HG03342 (cell line): ENCODE results near the gene KRTAP10-7.
"Not testable (repeated sequence)": the region's sequence is repeated elsewhere in the genome, so short reads cannot be mapped to it uniquely, and the experiment has no call there.

ENCODE experiments used
- ATAC-seq: cut with Tn5 transposase; IDR thresholded peaks from one replicate; pipeline ENCODE4 v1.9.1; 2021; ENCODE audit warnings: mild to moderate bottlenecking, moderate library complexity; ENCODE audit not compliant: unreplicated experiment

KRTAP10-7 gene, protein sequence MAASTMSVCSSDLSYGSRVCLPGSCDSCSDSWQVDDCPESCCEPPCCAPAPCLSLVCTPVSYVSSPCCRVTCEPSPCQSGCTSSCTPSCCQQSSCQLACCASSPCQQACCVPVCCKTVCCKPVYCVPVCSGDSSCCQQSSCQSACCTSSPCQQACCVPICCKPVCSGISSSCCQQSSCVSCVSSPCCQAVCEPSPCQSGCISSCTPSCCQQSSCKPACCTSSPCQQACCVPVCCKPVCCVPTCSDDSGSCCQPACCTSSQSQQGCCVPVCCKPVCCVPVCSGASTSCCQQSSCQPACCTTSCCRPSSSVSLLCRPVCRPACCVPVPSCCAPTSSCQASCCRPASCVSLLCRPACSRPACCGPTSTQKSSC

DNA sequence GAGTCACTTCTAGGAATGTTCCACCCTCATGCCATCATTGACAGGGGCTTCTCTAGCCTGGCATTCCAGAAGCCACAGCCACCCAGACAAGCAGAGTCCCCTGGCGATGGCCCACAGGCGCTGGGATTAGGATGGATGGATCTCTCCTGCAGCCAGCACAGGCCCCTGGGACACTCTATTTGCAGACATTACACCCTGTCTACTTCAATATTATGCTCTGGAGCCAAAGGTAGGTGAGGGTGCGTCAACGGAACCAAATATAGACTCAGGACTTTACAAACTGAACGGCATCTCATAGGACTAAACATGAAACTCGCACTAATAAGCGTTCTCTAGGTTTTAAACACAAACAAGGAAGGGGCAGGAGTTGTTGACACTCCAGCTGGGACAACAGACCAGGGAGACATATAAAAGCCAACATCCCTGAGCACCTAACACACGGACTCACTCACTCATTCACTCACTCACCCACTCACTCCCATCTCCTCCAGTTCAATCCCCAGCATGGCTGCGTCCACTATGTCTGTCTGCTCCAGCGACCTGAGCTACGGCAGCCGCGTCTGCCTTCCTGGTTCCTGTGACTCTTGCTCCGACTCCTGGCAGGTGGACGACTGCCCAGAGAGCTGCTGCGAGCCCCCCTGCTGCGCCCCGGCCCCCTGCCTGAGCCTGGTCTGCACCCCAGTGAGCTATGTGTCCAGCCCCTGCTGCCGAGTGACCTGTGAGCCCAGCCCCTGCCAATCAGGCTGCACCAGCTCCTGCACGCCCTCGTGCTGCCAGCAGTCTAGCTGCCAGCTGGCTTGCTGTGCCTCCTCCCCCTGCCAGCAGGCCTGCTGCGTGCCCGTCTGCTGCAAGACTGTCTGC, at the start of gene KRTAP10-7:
Gene KRTAP10-7 (plus strand): TSS at position 480 of the 861 bp plus-strand sequence. CDS start 25 bp downstream, at position 505.
- not testable (repeated sequence) for ATAC-seq

DNA sequence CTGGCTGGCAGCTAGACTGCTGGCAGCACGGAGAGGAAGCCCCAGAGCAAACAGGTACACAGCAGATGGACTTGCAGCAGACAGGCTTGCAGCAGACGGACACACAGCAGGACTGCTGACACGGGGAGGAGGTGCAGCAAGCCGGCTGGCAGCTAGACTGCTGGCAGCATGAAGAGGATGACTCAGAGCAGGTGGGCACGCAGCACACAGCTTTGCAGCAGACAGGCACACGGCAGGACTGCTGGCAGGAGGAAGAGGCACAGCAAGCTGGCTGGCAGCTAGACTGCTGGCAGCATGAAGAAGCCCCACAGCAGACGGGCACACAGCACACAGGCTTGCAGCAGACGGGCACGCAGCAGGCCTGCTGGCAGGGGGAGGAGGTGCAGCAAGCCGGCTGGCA, 49.6 kb upstream of the KRTAP10-7 start:
- no peak for ATAC-seq

DNA sequence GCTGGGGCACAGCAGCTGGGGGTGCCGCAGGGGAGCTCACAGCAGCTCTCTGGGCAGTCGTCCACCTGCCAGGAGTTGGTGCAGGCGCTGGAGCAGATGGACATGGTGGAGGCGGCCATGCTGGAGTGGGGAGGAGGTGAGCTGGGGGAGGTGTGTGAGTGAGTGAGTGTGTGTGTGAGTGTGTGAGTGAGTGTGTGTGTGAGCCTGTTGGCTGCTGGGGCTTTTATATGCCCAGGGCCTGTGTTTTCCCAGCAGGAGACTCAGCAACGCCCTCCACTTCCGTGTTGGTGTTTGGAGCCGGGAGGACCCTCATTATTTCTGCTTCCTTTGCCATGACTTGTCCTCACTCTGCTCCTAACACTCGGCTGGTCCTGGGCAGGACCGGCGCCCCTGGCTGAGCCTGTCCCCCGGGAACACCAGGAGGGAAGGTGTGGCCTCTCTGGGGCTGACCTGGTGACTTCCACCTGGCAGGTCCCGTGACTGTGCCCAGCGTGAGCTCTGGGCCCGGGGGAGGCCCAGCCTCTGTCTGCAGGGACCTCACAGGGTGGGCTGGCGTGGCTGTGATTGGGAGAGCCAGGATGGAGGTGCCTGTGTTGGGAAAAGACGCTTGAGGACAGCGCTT, 48.9 kb upstream of the KRTAP10-7 start, which contains the start of gene KRTAP10-2:
Gene KRTAP10-2 (minus strand): TSS at position 166 of the 622 bp plus-strand sequence. CDS start 47 bp downstream, at position 119.
- ATAC-seq = no peak

DNA sequence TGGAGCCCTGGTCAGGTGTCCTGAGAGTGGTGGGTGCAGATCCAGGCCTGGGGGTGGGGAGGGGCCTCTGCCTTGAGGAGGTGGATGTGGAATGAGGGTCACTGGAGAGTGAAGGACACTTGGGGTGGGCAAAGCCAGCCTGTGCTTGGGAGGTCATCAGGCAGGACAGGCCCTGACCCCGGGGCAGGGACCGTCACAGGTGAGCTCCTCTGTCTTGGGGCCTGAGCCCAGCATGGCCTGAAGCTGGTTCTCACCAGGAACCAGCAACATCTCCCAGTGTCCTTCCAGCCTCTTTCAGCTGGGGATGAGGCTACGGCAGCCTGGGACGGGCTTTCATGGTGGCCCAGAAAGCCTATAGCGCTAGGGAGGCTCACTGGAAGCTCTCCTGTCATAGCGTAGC, 48.3 kb upstream of the KRTAP10-7 start:
- ATAC-seq = no peak

DNA sequence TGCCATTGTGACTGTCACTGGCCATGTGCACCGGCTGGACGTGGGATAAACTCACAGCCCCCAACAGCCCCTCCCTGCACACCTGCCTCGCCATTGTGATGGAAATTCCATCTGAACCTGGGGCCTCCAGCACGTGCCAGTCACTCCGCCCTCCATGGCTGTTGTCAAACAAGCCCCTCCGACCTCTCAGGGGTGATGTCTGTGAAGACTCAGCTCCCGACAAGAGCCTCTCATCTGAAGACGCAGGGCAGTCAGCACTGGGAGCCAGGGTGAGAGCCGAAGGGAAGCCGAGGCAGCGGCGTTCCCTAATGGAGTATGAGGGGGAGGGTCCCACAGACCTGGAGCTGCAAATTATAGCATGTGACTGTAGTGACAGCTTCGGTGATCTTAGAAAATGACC, 47.7 kb upstream of the KRTAP10-7 start:
- ATAC-seq = no peak

DNA sequence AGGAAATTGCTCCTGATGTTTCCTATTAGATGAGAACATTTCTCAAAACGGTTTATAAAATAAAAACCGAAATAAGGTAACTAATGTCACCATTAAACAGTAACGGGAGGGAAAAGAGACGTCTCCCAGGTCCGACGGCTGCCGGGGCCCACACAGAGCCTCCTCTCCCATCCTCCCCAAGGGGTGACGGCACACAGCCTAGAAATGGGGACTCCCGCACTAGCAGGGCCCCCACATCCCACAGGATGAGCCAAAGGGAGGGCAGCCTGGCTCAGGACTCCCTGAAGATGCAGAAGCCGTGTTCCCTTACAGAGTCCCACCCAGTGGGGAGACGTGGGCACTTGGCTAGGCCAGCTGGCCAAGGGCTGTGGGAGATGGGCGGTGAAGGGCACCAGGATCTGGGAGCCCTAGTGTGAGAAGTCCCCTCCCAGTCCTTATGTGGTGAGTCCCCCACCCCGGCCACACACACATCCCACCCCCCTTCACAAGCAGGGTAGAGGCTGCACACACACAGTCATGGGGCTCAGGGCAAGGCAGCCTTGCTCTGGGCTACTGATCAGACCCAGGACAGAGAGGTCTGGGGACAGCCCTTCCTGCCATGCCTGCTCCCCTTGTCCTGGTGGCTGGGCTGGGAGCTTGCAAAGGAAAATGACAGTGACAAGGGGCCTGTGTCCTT, 45.1 kb upstream of the KRTAP10-7 start:
- ATAC-seq = no peak

DNA sequence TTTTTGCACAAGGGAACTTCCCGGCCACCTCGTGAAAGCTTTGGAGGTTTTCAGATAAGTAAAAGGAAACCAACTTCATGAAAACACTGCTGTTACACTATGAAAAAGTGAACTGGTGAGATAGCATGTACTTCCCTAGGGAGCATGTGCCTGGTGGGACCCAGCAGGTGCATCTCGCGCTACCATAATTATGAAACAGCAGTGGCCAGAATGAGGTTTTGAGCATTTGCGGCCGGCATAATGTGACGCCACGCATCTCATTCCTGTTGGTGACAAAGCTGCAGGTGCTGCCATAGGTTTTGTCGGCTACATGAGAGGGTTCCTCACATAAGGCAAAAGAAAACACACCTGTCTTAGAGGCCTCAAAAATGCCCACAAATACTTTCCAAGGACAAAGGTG, 43.5 kb upstream of the KRTAP10-7 start:
- ATAC-seq = no peak

DNA sequence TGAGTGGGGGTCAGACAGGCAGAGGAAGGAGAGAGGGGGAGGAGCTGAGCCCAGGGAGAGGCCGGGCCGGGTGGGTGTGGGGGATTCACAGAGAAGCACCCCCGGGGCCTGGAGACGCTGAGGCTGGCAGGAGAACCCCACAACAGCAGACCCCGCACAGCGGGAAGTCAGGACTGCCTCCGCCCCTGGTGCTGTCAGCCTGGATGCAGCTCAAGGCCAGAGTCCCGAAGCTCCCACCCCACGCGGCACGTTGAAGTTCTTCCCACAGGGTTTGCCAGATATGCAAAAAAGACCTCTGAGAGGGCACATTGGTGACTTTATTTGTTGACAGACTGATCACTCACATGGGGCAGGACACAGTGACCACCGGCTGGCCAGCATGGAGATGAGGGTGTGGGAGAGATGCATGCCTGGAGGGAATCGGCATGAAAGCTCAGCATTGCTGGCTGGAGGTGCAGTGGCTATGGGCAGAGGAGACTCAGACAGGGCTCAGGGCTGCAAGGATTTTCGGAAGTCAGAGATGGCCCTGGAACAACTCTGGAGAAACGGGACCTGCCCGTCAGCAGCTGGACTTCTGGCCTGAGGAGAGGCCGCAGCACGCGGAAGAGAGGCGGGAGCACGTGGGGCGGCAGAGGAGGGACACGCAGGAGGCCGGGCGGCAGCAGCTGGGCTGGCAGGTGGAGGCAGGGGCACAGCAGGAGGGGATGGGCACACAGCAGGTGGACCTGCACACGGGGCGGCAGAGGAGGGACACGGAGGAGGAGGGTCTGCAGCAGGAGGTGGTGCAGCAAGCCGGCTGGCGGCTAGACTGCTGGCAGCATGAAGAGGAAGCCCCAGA, 42.7 kb upstream of the KRTAP10-7 start:
- ATAC-seq = no peak

DNA sequence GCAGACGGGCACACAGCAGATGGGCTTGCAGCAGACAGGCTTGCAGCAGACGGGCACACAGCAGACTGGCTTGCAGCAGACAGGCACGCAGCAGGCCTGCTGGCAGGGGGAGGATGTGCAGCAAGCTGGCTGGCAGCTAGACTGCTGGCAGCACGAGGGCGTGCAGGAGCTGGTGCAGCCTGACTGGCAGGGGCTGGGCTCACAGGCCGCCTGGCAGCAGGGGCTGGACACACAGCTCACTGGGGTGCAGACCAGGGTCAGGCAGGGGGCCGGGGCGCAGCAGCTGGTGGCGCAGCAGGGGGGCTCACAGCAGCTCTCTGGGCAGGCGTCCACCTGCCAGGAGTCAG, 42.1 kb upstream of the KRTAP10-7 start:
- not testable (repeated sequence) for ATAC-seq

DNA sequence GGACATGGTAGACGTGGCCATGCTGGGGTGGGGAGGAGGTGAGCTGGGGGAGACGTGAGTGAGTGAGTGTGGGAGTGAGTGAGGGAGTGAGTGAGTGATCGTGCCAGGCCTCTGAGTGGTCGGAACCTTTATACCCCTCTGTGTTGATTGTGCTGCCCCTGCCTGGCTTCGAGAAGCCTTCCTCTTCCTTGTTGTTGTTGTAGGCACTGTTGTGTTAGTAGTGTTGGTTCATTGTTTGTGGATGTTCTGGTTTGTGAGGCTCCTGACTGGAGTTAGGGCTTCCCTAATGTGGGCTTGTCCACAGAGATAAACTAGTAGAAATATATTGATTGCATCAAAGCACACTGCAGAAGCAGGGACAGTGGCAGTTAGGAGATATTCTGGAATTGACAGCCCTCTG, 41.7 kb upstream of the KRTAP10-7 start, which contains the start of gene KRTAP10-3:
Gene KRTAP10-3 (minus strand): TSS at position 101 of the 400 bp plus-strand sequence. CDS start 80 bp downstream, at position 21.
- ATAC-seq = no peak

DNA sequence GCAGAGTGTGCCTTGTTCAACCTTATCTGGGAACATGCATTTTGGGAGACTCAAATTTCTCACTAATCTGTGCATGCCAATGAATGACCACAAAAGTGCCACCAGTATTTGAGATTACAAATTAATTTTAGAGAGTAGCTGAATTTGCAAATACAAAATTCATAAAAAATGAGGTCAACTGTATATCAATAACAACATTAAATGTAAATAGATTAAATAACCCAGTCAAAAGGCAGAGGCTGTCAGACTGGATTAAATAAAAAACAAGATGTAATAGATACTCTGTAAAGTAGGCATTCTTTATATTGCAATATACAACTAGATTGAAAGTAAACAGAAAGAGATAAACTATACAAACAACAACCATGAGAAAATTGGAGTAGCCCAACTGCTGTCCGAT, 36.3 kb upstream of the KRTAP10-7 start:
- ATAC-seq = no peak

DNA sequence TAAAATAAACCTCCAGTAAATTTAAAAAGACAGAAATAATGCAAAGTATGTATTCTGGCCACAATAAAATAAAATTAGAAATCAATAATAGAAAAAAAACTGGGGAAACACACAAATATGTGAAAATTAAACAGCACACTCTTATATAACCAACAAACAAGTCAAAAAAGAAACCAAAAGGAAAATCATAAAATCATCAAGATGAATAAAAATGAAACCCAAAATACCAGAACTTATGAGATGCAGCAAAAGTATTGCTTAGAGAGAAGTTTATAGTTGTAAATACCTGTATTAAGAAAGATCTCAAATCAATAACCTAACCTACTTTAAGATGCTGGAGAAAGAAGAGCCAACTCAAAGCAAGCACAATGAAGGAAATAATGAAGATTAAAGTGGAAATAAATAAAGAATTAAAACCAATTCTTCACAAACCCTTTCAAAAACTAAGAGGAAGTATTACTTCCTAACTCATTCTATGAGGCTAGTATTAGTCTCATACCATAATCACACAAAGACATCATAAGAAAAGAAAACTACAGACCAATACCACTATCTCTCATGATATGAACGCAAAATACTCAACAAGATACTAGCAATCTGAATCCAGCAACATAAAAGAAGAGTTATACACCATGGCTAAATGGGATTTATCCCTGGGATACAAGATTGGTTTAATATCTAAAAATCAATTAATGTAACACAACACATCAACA, 35.4 kb upstream of the KRTAP10-7 start:
- no peak for ATAC-seq

DNA sequence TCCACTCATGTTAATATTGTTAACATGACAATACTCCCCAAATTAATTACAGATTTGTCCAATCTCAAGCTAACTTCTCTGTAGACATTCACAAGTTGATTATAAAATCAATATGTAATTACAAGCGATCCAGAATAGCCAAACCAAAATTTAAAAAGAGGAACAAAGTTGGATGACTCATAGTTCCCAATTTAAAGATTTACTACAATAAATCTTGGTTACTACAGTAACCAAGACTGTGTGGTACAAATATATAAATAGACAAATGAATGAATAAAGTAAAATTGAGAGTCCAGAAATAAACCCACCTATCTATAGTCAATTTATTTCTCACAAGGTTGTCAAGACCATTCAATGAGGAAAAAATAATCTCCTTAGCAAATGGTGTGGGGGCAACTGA, 34.0 kb upstream of the KRTAP10-7 start:
- no peak for ATAC-seq

DNA sequence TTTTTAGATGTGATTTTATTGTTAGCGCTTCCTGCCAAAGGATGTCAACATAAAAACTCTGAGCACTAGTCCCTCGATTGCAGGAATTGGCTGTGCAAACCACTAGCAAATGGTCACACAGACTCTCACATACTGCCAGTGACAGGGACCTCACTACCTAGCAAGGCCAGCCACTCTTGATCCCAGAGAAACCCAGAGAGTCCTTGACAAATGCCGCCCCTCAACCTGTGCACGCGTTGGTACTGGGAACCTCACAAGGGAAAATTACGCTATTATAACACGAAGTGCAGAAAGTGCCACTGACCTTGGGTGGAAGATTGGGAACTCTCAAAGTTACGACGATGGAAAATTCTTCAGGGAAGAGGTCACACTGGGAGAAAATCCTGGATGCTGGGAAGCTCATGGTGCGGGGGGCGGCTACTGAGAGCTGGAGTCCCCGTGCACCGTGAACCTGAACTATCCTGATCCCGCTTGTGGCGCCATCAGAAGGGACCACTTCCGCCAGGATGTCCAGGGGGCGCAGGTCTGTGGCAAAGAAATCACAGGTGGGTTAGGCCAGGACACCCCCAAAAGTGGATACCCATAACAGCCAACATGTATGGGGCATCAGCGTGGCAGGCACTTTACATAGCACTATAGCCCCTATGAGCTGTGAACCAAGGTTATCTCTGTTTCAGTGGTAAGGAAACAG, 32.8 kb upstream of the KRTAP10-7 start:
- no peak for ATAC-seq

DNA sequence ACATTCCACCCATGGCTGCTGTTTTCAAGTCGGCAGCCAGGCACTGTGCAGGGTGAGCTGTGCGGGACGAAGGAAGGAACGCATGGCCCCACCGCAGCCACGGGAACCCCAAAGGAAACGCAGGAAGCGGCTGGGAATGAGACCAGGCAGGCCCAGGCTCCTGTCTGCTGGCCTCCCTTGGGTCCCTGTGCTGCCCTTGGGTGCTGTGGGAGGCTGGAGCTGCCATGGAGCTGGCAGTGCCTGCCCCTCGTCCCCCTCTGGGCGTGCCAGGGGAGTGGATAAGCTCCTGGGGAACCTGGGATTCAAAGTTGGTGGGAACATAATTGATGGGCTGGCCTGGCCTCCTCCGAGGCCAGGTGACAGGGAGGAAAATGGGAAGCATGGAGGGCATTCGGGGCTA, 32.1 kb upstream of the KRTAP10-7 start:
- no peak for ATAC-seq

DNA sequence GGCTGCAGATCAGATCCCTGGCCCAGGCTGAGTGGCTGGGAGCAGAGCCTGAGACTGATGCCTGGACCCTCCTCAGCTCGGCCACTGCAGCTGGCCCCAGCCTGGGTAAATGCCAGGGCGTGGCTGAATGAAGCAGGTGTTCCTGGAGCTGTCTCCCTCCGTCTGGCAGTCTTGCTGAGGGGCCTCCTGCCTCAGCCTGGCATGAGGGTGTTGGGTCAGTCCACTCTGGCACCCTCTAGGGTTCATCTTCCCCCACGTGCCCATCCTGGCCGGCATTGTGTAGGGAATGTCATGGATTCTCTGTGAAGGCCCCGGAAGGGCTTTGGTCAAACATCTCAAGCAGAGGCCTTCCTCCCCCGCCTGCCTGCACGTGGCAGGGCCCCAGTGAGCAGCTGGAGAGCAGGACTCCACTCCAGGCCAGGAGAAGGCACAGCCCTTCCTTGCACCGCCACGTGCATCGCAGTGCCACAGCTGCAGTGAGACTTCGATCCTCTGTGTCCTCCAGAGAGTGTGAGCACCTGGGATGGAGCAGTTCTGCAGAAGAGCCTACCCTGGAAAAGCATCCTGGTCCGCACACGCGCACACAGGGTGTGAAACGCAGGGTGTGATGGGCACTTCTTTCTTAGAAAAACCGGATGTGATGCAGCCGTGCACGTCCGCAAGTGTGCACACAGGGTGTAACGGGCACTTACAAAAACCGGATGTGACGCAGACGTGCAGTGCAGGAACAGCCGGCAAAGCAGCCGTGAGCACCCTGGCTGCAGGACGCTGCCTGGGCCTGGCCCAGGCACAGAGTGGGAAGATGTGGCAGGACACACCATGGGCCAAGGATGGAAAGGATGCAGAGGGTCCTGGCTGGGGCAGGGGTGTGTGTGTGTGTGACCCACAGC, 31.5 kb upstream of the KRTAP10-7 start:
- no peak for ATAC-seq

DNA sequence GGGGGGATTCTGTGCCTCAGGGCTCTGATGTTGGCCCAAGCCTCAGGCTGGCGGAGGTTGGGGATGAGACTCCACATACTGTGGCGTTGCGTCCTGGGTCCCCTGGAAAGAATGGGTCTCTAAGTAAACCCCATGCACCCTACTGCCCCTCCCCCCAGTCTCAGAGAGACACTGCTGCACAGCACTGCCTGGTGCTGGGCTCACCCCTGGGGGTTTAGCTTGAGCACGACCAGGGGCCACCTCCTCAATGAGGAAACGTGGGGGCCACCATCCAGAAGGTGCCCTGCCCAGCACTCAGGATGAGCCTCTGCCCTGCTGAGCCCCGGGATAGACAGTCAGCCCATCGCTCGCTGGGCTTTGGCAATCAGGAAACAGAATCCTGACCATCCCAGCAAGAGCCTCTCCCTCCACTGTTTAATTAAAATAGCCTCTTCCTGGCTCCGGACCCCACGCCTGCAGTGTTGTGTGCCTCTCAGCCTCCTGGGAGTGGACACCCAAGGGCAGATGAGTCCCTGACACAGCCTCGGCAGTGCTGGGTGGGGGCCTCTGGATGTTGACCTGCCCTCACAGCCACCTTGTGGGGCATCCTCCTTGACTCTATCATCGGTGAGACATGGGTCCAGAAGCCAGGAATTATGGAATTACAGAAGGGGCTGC, 30.4 kb upstream of the KRTAP10-7 start:
- ATAC-seq = no peak
